IPS DF 6.9 (cell line): ENCODE data around the gene SLC22A9.

Experiments used
- DNase-seq: peaks from one replicate; pipeline ENCODE4 v3.0.0-alpha.2; 2013; ENCODE audit warnings: low read depth, low spot score
- H3K27ac ChIP-seq: one replicate; pipeline ENCODE4 v1.5.1; 2013; ENCODE audit warnings: low read length, control low read depth
- H3K27me3 ChIP-seq: 2 replicates; pipeline ENCODE4 v1.6.1; 2013; ENCODE audit warnings: mild to moderate bottlenecking, low read length; ENCODE audit not compliant: control insufficient read depth, insufficient read depth
- H3K36me3 ChIP-seq: 2 replicates; pipeline ENCODE4 v1.6.1; 2013; ENCODE audit warnings: low read length; ENCODE audit not compliant: control insufficient read depth, insufficient read depth
- H3K4me1 ChIP-seq: 2 replicates; pipeline ENCODE4 v1.6.1; 2013; ENCODE audit warnings: low read length; ENCODE audit not compliant: control insufficient read depth, insufficient read depth
- H3K4me3 ChIP-seq: 2 replicates; pipeline ENCODE4 v1.5.1; 2013; ENCODE audit warnings: mild to moderate bottlenecking, low read length
- H3K9me3 ChIP-seq: 2 replicates; pipeline ENCODE4 v1.6.1; 2013; ENCODE audit warnings: low read length, inconsistent platforms; ENCODE audit not compliant: control insufficient read depth, insufficient read depth
- WGBS: extraction: QIAGEN DNeasy Blood & Tissue Kit; methylation state at CpG from one replicate; pipeline ENCODE4 v1.1.7; 2013; ENCODE audit warnings: mixed read lengths, missing lambda C conversion rate; ENCODE audit not compliant: insufficient read length, insufficient coverage; 5-methylcytosine and 5-hydroxymethylcytosine counted together

SLC22A9 gene

DNA sequence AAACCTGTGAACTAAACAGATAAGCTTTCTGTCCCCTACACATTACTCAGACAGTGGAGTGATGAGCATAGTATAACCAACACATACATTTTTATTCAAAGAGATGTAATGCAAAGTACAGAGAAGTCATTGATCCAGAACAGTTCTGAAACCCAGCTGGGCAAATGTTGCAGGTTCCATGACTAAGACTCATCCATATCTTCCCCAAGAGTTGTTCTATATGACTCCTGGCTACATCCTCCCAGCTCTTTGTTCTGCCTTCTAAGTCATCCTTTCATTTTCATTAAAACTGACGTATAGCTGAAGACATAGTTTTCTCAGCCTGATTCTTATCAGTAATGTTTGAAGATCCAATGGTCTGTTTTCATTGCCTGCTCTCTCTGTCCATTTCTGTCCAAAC lies 74.1 kb downstream of the SLC22A9 start:
- WGBS = no CpG with 5 or more reads among the region's 1 CpG
- DNase-seq = no peak
- Histone ChIP-seq H3K9me3 (no peaks in the 10 kb centered on the region), H3K36me3 (no peaks in the 10 kb centered on the region), H3K4me1 (no peaks in the 10 kb centered on the region), H3K4me3 (no peak overlapping the region), H3K27me3 (no peaks in the 10 kb centered on the region), H3K27ac (no peak overlapping the region)

DNA sequence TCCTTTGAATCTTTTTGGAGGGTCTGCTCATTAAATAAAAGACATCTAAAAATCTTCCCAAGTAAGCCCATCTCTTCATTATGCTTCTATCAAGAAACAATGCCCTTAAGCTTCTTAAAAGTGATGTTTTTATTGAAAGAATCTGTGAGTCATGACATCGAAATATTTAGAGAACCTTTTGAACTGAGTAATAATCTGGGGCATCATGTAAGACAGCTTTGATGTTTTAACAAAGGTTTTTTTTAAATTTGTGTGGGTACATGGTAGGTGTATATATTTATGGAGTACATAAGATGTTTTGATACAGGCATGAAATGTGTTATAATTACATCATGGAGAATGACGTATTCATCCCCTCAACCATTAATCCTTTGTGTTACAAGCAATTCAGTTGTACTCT lies 74.6 kb downstream of the SLC22A9 start:
- H3K27ac ChIP-seq = no peak overlapping the region
- no peak for DNase-seq
- H3K27me3 ChIP-seq = no peaks in the 10 kb centered on the region
- H3K4me1 ChIP-seq = no peaks in the 10 kb centered on the region
- H3K4me3 ChIP-seq = no peak overlapping the region
- H3K9me3 ChIP-seq = no peaks in the 10 kb centered on the region
- H3K36me3 ChIP-seq = no peaks in the 10 kb centered on the region
- no CpG with 5 or more reads among the region's 2 CpGs for WGBS

DNA sequence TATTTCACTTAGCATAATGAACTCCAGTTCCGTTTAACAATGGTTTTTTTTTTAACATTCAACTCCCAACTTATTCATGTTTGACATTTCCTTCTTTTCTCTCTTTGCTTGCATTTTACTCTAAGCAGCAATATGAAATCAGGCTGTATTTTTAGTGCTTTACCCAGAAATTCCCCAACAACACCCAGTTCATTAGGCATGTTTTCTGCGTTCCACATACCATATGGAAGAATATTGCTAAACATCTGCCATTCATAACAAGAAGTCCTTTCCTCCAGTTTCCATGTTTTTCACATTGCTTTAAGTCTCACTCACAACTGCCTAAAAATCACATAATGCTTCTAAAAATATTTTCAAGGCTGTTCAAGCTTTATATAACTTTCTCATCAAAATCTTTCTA lies 75.5 kb downstream of the SLC22A9 start:
- H3K27ac ChIP-seq = no peak overlapping the region
- no peaks in the 10 kb centered on the region for H3K36me3 ChIP-seq
- WGBS = no CpG with 5 or more reads among the region's 2 CpGs
- H3K4me1 ChIP-seq = no peaks in the 10 kb centered on the region
- DNase-seq = no peak
- no peaks in the 10 kb centered on the region for H3K27me3 ChIP-seq
- H3K9me3 ChIP-seq = no peaks in the 10 kb centered on the region
- H3K4me3 ChIP-seq = no peak overlapping the region

DNA sequence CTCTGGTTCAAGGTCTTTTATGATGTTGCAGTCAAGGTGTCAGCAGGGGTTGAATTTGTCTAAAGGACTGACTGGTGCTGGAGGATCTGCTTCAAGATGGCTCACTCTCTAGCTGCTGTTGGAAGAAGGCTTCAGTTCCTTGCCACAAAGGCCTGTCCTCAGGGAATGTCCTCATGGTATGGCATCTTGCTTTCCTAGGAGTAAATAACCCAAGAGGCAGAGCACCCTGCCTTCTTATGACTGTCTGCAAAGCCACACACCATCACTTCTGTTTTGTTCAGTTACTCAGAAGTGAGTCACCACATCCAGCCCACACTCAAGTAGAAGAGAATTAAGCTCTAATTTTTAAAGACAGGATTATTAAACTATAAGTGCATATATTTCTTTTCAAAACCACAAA lies 76.1 kb downstream of the SLC22A9 start:
- no peaks in the 10 kb centered on the region for H3K36me3 ChIP-seq
- DNase-seq = no peak

DNA sequence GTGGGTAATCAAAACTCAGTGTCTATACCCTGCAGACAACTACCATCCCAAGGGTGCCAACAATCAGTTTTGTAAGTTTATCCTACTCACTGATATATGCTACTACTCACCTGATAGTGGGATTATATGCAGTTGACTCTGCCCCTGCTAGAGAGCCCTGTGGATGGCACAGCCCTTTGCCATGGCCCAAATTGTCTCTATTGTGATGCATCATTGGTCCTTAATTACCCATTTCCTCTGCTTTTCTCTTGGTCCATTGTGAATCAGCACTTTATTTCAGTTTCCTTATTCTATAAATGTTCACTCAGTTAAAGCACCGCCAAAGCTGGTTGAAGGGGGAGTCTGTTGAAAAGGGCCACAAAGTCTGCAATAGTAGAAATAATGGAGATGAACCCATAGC lies 79.1 kb downstream of the SLC22A9 start:
- no peak overlapping the region for H3K27ac ChIP-seq
- WGBS = no CpG with 5 or more reads among the region's 1 CpG
- H3K4me1 ChIP-seq = no peaks in the 10 kb centered on the region
- no peaks in the 10 kb centered on the region for H3K27me3 ChIP-seq
- H3K36me3 ChIP-seq = no peaks in the 10 kb centered on the region
- peak; percentile 60 for DNase-seq
- H3K9me3 ChIP-seq = no peaks in the 10 kb centered on the region
- H3K4me3 ChIP-seq = no peak overlapping the region

More for the DNA sequence above, 76.1 kb downstream of the SLC22A9 start:
- no peaks in the 10 kb centered on the region for H3K9me3 ChIP-seq
- H3K27me3 ChIP-seq = no peaks in the 10 kb centered on the region
- no peak overlapping the region for H3K4me3 ChIP-seq
- no peak overlapping the region for H3K27ac ChIP-seq
- H3K4me1 ChIP-seq = no peaks in the 10 kb centered on the region

DNA sequence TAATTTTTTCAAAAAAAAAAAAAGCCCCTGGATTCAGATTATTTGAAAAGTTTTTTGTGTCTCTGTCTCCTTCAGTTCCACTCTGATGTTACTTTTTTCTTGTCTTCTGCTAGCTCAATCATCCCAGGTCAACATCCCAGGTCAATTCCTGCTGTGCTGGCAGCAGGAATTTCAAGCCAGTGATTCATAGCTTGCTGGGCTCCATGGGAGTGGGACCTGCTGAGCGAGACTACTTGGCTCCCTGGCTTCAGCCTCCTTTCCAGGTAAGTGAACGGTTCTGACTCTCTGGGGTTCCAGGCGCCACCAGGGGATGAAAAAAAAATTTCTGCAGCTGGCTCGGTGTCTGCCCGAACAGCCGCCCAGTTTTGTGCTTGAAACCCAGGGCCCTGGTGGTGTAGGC lies 90.0 kb downstream of the SLC22A9 start:
- H3K4me3 ChIP-seq = no peak overlapping the region
- no peaks in the 10 kb centered on the region for H3K9me3 ChIP-seq
- H3K36me3 ChIP-seq = no peaks in the 10 kb centered on the region
- H3K27me3 ChIP-seq = no peaks in the 10 kb centered on the region
- H3K4me1 ChIP-seq = peaks cover 2% of the 10 kb centered on the region; the same call in 1 of the 2 replicates
- no peak overlapping the region for H3K27ac ChIP-seq
- no peak for DNase-seq
- no CpG with 5 or more reads among the region's 6 CpGs for WGBS
